Transverse colon (tissue), 4 donors: ENCODE measurements around the gene CALHM2.

Source experiments
- POLR2A ChIP-seq: fragments of 450-650 bp; IDR thresholded peaks from one replicate; pipeline ENCODE4 v1.6.1; 2016; ENCODE audit warnings: antibody characterized with exemption, mild to moderate bottlenecking, moderate library complexity
- POLR2AphosphoS5 ChIP-seq, 3 donors: sonication (generic); formaldehyde crosslinking; IDR thresholded peaks; one replicate each; pipeline ENCODE4 v1.6.1; 2016; ENCODE audit warnings: antibody characterized with exemption in 3 of 3
- TF ChIP-seq, protein P1 (sequence below), 5 experiments: fragments of 200-600 bp in 3 of 5; fragments of 450-650 bp in 2 of 5; sonication (generic) in 3 of 5; IDR thresholded peaks; 1 replicate in 2 of 5; 2 replicates in 3 of 5; pipeline ENCODE4 v1.5.1; 2016 to 2017; ENCODE audit warnings: antibody characterized with exemption in 5 of 5, inconsistent platforms in 3 of 5, mild to moderate bottlenecking in 2 of 5, moderate library complexity in 1 of 5

DNA sequence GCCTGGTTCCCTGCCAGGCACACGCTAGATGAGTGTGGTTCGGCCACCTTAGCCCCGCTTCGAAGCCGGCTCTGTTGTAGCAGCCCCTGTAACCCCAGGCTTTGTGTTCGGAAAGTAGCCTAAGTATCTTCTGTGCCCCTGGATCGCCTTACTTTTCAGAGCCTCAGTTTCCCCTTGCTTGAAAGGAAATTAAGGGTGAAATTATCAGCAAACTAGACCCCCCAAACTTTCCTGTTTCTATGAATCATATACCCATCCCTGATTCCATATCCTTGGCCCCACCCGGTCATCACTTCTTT lies 55.4 kb downstream of the CALHM2 start:
- TF ChIP-seq, protein P1, sequence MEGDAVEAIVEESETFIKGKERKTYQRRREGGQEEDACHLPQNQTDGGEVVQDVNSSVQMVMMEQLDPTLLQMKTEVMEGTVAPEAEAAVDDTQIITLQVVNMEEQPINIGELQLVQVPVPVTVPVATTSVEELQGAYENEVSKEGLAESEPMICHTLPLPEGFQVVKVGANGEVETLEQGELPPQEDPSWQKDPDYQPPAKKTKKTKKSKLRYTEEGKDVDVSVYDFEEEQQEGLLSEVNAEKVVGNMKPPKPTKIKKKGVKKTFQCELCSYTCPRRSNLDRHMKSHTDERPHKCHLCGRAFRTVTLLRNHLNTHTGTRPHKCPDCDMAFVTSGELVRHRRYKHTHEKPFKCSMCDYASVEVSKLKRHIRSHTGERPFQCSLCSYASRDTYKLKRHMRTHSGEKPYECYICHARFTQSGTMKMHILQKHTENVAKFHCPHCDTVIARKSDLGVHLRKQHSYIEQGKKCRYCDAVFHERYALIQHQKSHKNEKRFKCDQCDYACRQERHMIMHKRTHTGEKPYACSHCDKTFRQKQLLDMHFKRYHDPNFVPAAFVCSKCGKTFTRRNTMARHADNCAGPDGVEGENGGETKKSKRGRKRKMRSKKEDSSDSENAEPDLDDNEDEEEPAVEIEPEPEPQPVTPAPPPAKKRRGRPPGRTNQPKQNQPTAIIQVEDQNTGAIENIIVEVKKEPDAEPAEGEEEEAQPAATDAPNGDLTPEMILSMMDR (IDR thresholded peaks at IDR 0.05) = no peak
- no peak for TF ChIP-seq POLR2AphosphoS5 (IDR thresholded peaks at IDR 0.05)
- no peak for TF ChIP-seq POLR2A
